GDM1 (cell line): ENCODE measurements around the gene TST.
"Not testable (repeated sequence)": the region's sequence is repeated elsewhere in the genome, so short reads cannot be mapped to it uniquely, and the experiment has no call there.

Experiments
- DNase-seq: peaks from one replicate; lab custom pipeline; 2025; lab: John Stamatoyannopoulos, UW

TST gene

GRCh38 chr22:37014415-37014806 lies 4.8 kb downstream of the TST start:
- DNase-seq: no peak

DNA sequence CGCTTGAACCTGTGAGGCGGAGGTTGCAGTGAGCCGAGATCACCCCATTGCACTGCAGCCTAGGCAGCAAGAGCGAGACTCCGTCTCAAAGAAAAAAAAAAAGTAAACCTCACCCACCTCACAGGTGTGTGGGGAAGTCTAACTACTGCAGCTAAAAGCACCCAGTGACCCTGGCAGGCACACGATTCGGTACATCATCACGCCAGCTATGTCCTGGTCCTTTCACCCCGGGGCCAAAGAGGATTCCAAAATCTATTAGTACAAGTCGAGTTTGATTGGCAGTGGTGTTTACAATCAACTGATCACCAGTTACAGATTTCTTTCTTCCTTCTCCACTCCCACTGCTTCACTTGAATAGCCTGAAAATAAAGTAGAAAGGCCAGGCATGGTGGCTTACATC lies 6.3 kb downstream of the TST start:
- DNase-seq: no peak

DNA sequence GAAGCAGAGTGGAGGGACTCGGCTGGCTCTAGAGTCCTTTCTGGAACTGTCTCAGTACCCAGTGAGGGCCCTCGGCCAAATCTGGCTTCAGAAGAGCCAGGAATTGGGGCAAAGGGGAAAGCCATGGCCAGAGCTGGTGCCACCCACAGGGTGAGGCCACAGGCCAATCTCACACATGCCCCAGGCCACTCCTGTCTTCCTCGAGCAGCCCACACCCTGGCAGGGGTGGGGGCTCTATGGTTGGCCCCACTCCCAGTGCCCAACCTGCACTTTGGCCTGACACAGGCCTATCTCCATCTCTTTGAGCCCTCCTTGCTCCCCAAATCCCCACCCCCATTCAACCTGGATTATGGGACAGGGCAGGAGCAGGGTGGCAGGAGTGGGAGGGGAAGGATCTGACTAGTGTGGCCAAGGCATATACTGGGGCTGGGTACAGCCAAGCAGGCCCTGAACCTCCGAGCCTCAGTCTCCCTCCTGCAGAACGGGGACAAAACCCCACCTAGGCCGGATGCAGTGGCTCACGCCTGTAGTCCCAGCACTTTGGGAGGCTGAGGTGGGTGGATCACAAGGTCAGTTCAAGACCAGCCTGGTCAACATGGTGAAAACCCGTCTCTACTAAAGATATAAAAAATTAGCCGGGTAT lies 6.9 kb downstream of the TST start:
- DNase-seq: no peak

- DNase-seq: no peak
Observed at GRCh38 chr22:37011472-37011871, 7.8 kb downstream of the TST start.

DNA sequence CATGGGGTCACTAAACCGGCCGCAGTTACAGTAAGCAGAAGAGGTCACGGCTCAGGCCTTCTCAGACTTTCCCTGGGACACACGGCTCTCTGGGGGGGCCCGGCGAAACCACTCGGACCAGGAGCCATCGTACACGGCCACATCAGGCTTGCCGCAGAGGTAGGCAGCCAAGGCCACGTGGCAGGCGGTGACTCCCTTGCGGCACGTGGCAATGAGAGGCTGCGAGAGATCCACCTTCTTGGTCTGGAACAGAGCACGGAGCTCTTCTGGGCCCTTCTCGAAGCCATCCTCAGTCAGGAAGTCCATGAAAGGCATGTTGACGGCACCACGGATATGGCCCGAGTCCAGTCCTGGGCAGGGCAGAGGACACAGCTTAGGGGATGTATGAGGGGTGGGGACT lies 8.3 kb downstream of the TST start:
- DNase-seq: no peak

- no peak for DNase-seq
Observed at GRCh38 chr22:37010174-37010573, 9.1 kb downstream of the TST start.

DNA sequence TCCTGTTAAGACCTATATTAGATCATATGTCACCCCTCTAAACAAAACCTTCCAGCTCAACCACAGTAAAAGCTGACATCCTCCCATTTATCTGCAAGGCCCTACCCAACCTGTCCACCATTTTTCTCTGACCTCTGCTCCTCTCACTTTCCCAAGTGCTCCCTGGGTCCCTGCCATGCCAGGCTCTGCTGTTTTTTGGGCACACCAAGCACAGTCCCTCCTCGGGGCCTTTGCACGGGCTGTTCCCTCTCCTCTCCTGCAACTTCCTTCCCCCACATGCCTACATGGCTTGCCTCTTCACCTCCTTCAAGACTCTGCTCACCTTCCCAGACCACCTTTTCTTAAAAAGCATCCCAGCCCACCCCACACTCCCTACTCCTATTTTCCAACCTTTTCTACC lies 9.8 kb downstream of the TST start:
- DNase-seq: no peak

DNA sequence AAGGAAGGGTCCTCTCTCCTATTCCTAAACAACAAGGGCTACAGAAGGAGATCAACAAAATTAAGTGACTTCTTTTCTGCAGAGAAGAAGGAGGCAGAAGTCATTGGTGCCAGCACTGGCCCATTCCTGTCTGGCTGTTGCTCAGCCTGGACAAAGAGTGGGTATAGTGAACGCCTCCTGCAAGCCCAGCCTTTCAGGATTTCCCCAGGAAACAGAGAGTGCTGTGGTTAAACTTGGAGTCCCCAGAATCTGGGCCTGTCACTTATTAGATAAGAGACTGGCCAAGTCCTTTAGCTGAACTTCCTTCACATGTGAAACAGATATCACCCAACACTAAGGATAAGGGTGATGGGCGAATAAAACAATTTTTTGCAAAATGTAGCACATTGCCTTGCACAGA lies 10.9 kb downstream of the TST start:
- DNase-seq: no peak

DNA sequence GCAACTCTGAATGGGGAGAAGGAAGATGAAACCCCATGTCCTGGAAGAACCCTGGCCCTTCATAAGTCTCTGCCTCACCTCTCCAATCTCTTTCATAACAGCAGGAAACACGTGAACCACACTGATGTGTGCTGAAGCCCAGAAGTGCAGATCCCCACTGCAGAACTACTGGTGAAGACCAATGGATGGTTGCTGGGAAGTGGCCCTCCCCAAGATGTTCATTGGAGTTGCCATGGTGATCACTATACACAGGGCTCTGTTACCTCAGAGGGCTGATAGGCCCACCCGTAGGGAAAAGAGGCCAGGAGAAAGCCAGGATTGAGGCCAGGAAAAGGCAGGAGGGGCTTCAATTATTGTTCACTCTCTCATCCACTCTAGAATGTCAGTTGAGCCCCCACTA lies 11.6 kb downstream of the TST start:
- no peak for DNase-seq

- DNase-seq: no peak
Observed at GRCh38 chr22:37002633-37003032, 16.6 kb downstream of the TST start.

DNA sequence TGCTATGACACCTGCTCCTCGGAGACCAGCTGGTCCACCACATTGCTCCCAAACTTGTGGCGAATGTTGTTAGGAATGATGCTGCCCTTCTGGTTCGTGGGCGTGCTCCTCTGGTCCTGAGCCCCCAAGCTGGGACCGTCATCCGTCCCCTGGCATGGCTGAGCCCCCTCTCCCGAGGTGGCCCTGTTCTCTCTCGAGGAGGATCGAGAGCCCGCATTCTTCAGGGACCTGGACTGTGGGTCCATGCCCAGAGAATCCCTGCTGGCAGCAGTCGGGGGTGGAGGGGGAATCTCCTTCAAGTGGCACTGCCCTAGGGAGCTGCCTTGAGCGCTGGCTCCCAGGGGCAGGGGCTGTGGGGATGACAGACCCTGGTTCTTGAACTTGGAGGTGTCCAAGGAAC lies 17.4 kb downstream of the TST start:
- no peak for DNase-seq

DNA sequence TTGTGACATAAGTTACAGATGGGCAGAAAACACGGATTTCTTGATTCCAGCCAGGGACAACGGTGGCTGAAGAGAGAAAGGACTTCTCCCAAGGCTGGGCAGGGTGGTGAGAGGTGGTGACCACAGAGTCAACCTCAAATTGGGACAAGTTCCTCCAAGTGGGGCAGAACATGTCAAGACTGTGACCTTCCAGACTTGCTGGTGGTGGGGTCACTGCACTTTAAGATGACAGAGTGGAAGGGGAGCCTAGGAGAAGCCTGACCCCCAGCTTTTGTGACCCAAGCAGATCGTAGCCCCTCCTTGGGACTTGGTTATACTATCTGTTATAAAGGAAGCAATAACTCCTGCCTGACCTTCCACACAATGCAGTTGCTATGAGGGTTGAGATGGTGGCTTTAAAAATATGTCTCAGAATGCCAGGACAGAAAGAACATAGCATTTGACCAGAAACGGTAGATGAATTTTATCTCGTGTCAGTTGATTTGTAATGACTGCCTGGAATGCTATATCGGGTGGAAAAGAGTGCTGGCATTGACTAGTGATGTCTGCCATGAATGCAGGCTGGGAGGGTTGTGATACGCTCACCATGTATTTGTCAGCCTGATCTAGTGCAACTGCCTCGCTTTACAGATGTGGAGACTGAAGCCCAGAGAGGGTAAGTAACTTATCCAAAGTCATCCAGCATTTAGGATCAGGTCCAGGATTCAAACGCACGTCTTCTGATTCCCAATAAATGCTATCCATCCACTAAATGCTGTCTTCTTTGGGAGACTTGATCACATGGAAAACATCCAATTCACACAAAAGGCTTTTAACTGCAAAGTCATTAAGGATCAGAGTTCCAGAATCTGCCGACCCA lies 18.3 kb downstream of the TST start:
- no peak for DNase-seq

DNA sequence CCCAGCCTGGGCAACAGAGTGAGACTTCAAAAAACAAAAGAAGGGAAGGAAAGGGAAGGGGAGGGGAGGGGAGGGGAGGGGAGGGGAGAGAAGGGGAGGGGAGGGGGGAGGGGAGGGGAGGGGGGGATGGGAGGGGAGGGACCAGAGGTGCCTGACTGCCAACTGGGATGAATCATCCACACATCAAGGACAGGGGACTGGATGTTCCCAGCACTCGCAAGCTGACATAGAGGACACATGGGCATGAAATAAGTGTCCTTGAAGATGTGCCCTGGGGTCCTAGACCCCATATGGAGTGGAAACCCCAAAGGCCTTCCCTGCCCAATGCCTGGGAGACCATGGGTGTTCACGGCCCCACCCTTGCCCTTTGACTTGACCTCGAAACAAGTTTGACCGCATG lies 19.8 kb downstream of the TST start:
- no peak for DNase-seq

GRCh38 chr22:36998620-36999351 lies 20.5 kb downstream of the TST start:
- DNase-seq: no peak

DNA sequence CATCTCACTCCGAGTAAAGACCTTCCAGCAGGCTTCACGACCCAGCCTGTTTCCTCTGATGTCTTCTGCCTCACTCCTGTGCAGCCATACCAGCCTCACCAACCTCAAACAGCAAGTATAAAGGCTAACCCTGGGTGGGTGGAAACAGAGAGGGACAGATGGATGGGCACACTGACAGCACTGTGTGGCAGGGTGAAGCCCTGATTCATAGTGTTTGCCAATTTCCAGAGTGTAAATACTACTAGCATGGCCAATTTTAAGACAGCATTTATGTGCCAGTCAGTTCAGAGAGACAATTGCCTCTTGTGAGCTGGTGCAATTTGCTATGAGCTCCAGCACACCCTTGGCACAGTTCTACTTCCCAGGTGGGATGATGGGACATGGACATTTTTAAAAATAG lies 21.5 kb downstream of the TST start:
- DNase-seq: no peak

DNA sequence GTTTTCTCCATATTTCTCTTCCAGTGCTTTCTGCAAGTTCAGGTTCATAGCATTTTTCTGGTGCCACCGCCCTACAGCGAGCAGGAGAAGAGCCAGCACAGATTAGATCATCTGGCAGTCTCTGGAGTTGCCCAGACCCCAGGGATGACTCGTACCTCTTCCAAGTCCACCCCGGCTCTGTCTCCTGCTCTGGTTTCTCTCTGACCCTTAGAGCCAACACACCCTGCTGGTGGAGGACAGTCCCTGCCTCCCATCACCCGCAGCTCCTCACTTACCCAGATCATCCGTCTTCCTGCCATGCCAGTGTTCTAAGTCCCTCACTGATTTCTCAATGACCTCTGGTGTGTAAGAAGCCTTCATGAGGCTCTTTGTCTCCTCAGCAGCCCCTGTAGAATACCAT lies 28.0 kb downstream of the TST start:
- DNase-seq: no peak

DNA sequence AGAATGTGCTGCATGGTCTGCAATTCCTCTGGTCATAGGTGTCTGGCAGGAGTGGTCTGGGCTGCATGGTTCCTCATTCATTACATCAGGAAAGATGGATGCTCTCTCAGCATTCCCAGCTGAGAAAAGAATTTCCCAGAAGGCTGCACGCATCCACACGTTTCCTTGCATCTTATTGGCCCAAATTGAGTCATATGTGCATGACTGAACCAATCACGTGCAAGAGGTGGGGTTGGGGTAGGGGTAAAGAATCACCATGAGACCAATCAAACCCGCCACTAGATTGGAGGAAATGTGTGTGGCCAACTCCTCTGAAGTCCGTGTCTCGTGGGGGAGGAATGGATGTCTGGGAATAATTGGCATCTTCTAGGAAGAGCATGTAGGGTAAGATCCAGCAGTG lies 28.8 kb downstream of the TST start:
- DNase-seq: no peak

GRCh38 chr22:36989012-36989411 lies 30.2 kb downstream of the TST start:
- DNase-seq: not testable (repeated sequence)

- DNase-seq: no peak
Observed at GRCh38 chr22:36988075-36988832, 31.0 kb downstream of the TST start.

DNA sequence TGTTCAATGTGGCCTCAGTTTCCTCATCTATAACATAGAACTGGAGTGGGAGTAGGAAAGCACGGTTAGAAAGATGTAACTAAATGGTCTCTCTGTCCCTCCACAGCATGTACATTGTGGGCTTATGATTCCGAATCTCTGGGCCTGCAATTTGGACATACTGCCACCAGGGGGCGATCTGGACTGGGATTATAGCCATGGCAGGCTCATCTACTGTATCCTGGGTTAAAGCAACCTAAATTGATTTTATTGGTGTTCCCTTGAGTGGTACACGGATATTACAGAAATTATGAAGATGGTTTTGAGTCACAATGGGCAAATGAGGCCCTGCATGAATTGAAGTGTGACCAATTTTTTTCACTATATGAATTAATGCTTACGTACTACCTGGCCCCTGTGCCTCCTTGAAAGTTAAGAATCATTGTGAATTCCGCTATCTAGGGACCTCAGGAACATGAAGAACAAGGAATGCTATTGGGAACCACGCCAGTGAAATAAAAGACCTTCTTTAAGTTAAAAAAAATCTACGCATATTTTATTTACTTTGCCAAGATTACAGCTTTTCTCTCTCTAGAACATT lies 32.9 kb downstream of the TST start:
- no peak for DNase-seq

DNA sequence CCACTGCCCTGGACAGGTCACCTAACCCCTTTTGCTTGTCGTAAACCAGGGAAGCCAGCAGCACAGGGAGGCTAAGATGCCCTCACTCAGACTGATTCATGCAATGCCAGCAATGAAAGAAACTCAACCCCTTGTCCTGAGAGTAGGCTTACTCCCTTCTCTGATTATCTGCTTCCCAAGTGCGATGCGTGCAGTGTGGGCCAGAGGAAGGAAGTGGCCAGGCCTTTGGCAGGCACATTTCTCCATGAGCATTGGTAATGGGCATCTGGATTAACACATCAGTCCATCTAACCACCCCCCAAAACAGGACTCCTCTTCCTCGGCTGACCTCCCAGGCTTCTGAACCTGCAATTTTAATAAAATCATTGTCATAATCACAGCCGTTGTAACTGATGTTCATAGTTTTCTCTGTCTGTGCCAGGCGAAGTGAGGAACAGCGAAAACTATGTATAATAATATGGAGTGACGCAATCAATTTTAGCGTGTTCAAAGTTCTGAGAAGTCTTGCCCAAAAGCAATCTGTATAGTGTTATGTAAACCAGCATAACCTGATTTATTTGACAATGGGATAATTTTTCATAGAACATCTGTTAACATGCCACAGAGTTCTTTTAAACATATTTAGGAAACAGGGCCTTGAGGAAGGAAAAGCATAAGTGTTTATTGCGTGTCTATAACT lies 33.9 kb downstream of the TST start:
- DNase-seq: no peak
